Hindlimb muscle (tissue), 1 donor: ENCODE results near the gene KRTAP4-7. TPM values are rescaled to one million over a fixed set of nuclear protein-coding genes. Genes with fewer than 3 reads are reported as not detected.
A peak's percentile ranks its signal among the peaks of the same experiment; 100 is the strongest.
"Not testable (repeated sequence)": the region's sequence is repeated elsewhere in the genome, so short reads cannot be mapped to it uniquely, and the experiment has no call there.

ENCODE experiments used
- DNase-seq: peaks from one replicate; pipeline ENCODE4 v3.0.0-alpha.2; 2013
- polyA plus RNA-seq: library from polyadenylated mRNA; unstranded; fragments of 120-200 nt; gene quantifications from one replicate; pipeline ENCODE4 v1.2.1, GENCODE V29; 2013; ENCODE audit not compliant: insufficient read length

Gene KRTAP4-7
- not detected for polyA plus RNA-seq

DNA sequence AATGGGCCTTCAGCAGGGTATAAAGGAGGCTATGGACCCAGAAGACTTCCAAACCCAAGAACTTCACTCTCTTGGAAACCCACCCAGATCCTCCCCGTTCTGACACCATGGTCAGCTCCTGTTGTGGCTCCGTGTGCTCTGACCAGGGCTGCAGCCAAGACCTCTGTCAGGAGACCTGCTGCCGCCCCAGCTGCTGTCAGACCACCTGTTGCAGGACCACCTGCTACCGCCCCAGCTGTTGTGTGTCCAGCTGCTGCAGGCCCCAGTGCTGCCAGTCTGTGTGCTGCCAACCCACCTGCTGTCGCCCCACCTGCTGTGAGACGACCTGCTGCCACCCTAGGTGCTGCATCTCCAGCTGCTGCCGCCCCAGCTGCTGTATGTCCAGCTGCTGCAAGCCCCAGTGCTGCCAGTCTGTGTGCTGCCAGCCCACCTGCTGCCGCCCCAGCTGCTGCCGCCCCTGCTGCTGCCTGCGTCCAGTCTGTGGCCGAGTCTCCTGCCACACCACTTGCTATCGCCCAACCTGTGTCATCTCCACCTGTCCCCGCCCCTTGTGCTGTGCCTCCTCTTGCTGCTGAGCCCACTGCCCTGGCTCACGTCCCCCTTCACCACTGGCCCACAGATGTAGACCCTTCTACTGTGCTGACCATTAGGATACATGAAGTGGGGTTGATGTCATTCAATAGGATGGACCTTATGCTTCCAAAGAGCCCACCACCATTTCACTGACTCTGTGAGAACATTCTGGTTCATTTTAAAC is at the start of gene KRTAP4-7:
Gene KRTAP4-7, plus strand, starts transcription at position 51 of the 757 bp plus-strand sequence. Its CDS starts 57 bp downstream, at position 108.
- not testable (repeated sequence) for DNase-seq

DNA sequence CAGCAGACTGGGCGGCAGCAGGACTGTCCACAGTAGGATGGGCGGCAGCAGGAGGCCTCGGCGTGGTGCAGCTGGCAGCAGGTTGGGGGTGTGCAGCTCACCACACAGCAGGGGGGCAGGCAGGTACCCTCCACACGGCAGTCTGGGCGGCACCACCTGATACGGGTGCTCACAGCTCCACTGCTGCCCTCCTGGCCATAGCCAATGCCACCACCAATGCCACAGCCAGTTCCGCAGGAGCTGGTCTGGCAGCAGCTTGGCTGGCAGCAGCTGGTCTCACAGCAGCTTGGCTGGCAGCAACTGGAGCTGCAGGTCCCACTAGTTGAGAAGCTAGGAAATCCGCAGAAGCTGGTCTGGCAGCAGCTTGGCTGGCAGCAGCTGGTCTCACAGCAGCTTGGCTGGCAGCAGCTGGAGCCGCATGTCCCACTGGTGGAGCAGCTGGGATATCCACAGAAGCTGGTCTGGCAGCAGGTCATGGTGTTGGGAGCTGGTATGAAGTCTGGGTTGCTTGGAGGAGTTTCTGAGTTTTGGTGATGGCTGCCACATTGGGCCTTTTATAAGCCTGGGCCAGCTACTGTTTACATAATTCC is 49.5 kb upstream of the KRTAP4-7 start, which contains the start of gene KRTAP1-3:
Gene KRTAP1-3, minus strand, starts transcription at position 529 of the 590 bp plus-strand sequence. Its CDS starts 53 bp downstream, at position 476.
- not testable (repeated sequence) for DNase-seq

DNA sequence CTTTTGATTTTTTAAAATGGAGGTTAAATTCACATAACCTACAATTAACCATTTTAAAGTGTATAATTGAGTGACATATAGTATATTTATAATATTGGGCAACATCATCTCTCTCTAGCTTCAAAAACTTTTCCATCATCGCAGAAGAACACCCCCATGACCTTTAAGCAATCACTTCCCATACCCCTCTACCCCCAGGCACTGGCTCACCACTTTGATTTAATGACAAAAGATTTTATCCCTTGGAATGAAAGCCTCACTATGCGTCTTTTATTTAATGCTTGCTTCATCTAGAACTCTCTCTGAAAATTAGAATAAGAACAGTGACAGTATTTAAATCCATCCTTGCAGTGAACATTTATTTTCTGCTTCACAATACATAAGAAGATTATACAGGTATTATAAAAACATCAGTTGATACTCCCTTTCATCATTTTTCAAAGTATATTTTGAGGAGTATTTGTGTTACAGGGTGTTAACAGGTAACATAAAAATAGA is 46.0 kb upstream of the KRTAP4-7 start:
- no peak for DNase-seq

DNA sequence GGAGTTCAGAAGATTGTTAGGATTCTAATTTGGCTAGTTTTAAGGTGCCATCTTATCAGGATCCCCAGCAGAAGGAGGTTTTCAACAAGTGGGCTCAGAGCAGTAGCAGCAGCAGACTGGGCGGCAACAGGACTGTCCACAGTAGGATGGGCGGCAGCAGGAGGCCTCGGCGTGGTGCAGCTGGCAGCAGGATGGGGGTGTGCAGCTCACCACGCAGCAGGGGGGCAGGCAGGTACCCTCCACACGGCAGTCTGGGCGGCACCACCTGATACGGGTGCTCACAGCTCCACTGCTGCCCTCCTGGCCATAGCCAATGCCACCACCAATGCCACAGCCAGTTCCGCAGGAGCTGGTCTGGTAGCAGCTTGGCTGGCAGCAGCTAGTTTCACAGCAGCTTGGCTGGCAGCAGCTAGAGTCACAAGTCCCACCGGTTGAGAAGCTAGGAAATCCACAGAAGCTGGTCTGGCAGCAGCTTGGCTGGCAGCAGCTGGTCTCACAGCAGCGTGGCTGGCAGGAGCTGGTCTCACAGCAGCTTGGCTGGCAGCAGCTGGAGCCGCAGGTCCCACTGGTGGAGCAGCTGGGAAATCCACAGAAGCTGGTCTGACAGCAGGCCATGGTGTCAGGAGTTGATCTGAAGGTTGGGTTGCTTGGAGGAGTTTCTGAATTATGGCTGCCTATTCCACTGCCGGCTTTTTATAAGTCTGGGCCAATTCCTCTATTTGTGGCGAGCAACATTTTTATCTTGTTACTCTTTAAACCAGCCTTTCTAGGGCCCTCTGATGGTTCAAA is 43.0 kb upstream of the KRTAP4-7 start, which contains the start of gene KRTAP1-1:
Gene KRTAP1-1, minus strand, starts transcription at position 668 of the 789 bp plus-strand sequence. Its CDS starts 53 bp downstream, at position 615.
- DNase-seq = peak; percentile 6

DNA sequence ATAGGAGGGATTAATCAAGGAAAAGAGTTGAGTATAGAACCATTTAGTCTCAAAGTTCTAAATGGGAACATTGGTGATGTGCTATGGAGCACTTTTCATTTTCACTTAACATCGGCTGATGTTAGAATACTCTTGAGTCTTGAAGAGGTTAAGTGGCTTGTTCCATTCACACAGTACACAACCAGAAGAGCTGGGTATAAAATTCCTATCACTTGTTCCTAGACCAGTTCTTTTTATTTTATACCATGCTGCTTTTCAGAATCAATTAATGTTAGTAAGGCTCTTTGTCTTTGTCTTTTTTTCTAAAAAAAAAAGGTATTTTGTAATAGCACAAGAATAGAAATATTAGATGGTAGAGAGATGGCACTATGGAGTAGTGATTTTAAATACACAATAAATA is 41.0 kb upstream of the KRTAP4-7 start:
- no peak for DNase-seq

DNA sequence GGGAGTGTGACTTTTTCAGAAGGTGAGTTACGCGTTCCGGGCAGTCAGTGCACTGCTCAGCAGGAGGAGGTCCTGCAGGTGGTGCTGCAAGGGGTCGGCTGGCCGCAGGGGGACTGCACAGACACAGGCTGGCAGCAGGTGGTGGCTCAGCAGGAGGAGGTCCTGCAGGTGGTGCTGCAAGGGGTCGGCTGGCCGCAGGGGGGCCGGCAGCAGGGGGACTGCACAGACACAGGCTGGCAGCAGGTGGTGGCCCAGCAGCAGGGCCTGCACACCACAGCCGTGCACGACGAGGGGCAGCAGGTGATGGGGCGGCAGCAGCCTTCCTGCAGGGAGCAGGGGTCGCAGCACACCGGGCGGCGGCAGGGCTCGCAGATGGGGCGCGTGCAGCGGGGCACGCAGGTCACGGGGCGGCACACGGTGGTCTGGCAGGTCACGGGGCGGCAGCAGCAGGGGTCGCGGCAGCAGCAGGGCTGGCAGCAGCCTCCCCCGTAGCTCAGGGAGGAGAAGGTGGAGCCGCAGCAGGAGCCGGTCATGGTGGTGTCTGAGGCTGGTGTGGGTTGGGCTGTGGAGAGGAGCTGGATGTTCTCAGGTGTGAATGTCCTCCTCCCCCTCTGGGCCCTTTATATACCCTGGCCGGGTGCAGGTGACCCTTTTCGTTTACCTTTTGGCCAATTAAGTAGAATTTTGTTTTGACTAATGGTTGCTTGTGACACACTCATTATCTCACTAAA is 37.0 kb upstream of the KRTAP4-7 start, which contains the start of gene KRTAP2-1:
Gene KRTAP2-1, minus strand, starts transcription at position 582 of the 731 bp plus-strand sequence. Its CDS starts 49 bp downstream, at position 533.
- DNase-seq = not testable (repeated sequence)

DNA sequence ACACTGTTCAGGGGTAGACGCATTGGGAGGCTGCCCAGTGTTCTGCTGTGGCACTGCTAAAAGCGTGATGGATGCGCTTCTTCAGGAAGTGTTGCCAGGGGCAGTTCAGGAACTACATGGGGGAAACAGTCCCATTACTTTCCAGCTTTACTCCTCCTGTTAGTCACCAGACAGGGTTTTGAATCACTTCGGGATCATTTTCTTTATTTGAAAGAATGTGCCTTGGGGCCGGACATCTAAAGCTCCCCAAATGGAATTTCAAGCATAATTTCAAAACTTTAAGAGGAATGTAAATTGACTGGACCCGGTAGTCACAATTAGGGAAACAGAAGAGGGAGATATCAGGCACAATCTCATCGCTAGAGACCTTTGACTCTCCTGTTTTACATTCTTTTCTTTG is 35.5 kb upstream of the KRTAP4-7 start:
- DNase-seq = no peak

DNA sequence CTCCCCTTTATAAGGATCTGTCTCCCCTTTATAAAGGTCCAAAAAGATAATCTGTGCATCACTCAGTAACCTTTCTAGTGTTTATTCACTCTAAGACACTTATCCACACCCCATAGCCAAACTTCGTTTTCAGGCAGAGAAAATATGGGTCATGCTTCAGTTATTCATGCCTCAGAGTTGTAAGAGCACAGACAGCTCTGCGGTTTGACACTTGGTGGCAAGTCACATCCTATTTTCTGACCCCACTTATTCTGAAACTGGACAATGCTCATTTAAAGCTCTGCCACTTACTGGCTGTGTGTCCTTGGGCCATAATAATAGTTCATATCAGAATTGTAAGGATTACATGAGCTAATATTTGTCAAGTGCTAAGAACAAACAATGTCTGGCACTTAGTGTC is 34.8 kb upstream of the KRTAP4-7 start:
- DNase-seq = no peak

DNA sequence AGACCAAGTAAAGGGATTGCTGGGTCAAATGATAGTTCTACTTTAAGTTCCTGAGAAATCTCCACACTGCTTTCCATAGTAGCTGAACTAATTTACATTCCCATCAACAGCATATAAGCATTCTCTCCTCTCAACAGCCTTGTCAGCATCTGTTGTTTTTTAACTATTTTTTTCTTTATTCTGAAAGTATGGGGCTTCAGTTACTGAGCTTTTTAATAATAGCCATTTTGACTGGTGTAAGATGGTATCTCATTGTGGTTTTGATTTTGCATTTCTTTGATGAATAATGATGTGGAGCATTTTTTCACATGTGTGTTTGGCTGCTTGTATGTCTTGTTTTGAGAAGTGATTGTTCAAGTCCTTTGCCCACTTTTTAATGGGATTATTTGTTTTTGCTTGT is 31.4 kb upstream of the KRTAP4-7 start:
- no peak for DNase-seq

DNA sequence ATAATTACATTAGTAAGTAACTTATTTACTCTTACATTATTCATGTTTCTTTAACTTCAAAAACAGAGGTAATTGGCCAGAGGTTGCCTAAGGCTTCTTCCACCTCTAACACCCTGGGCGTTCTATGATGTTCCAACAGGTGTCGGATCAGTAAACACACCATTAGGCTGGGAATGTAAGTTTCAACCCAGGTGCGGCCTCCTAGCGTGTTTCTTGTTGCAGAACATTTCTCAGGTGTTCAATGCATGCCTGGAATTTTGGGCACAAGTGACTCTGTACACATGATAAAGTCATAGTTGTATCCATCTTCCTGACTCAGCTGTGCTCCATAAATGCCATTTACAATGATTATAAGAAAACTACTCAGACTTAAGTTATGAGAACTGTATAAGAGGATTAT is 29.9 kb upstream of the KRTAP4-7 start:
- DNase-seq = no peak

DNA sequence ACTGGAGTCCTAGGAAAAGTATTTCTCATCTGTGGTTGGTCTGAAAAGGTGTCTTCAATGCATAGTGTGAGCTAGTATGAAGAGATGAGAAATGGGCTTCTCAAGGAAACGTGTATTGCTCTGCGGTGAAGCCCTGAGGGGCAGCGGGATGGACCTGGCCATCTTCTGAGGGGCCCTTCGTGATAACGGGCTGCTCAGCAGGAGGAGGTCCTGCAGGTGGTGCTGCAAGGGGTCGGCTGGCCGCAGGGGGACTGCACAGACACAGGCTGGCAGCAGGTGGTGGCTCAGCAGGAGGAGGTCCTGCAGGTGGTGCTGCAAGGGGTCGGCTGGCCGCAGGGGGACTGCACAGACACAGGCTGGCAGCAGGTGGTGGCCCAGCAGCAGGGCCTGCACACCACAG is 29.4 kb upstream of the KRTAP4-7 start:
- not testable (repeated sequence) for DNase-seq

DNA sequence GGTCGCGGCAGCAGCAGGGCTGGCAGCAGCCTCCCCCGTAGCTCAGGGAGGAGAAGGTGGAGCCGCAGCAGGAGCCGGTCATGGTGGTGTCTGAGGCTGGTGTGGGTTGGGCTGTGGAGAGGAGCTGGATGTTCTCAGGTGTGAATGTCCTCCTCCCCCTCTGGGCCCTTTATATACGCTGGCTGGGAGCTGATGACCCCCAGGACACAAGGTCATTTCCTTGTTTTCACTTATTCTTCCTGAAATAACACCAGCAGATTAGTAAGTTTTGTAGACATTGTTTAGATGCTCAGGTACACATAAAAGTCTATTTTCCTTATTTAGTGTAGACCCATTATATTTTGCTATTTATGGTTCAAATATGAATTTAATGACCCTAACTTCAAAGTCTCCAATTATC is 28.8 kb upstream of the KRTAP4-7 start, which contains the start of gene KRTAP2-2:
Gene KRTAP2-2, minus strand, starts transcription at position 101 of the 400 bp plus-strand sequence. Its CDS starts 19 bp downstream, at position 82.
- not testable (repeated sequence) for DNase-seq

DNA sequence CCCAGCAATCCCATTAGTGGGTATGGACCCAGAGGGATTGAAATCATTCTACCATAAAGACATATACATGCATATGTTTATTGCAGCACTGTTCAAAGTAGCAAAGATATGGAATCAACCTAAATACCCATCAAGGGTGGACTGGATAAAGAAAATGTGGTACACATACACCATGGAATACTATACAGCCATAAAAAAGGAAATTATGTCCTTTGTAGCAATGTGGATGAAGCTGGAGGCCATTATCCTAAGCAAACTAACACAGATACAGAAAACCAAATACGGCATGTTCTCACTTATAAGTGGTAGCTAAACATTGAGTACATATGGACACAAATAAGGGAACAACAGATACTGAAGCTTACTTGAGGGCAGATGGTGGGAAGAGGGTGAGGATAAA is 26.4 kb upstream of the KRTAP4-7 start:
- no peak for DNase-seq

DNA sequence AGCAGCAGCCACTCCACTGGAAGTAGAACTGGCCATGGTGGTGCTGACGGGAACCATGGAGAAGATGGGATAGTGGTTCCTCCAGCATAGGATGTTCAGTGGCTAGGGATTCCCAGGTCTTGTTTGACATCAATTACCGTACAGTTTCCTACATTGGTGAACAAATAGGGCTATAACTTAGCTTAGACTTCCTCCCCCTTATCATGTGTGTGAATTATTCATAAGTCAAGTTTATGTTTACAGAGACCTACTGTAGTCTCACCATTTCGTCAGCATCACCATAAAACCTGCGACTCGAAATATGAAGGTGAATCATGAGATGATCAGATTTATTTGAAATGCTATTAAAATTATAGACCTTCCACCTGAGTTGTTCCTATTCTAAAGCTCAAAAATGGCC is 25.2 kb upstream of the KRTAP4-7 start:
- DNase-seq = no peak

DNA sequence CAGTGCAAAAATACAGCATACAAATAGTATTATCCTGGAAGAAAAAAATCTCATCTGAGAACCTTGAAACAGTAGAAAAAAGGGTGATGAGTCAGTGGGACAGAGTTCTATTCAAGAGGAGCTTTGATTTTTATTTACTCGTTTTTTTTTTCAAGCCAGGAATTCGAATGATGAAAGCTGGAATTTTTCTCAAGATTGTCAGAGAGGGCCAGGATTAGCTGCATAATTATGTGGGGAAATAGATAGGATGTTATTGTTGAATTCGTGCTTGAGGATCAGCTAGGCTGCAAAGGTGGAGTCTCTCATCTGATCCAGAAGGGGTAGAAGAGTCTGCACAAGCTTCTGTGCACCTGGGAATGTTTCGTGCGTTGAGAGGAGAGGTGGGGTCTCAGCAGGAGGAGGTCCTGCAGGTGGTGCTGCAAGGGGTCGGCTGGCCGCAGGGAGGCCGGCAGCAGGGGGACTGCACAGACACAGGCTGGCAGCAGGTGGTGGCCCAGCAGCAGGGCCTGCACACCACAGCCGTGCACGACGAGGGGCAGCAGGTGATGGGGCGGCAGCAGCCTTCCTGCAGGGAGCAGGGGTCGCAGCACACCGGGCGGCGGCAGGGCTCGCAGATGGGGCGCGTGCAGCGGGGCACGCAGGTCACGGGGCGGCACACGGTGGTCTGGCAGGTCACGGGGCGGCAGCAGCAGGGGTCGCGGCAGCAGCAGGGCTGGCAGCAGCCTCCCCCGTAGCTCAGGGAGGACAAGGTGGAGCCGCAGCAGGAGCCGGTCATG is 24.5 kb upstream of the KRTAP4-7 start:
- DNase-seq = not testable (repeated sequence)

DNA sequence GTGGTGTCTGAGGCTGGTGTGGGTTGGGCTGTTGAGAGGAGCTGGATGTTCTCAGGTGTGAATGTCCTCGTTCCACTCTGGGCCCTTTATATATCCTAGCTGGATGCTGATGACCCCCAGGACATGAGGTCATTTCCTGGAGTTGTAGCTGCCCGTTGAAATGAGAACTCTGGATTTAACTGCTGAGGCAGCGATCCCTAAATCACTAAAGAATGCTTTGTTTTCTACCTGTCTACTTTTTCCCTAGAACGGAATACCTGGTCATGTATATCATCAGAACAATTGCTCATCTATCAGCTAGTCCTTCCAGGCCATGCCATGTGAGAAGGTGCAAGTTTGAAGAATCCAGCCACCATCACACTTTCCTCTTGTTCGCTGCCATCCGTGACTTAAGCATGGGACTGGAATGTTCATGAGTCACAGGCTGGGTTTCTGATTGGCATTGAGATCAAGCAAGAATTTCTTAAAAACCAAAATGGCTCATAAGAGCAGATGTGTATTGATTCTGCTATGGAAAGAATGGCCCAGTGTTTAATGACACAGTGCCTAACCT is 23.8 kb upstream of the KRTAP4-7 start, which contains the start of gene KRTAP2-3:
Gene KRTAP2-3, minus strand, starts transcription at position 63 of the 553 bp plus-strand sequence. CDS start 64 bp downstream, outside the sequence.
- no peak for DNase-seq

DNA sequence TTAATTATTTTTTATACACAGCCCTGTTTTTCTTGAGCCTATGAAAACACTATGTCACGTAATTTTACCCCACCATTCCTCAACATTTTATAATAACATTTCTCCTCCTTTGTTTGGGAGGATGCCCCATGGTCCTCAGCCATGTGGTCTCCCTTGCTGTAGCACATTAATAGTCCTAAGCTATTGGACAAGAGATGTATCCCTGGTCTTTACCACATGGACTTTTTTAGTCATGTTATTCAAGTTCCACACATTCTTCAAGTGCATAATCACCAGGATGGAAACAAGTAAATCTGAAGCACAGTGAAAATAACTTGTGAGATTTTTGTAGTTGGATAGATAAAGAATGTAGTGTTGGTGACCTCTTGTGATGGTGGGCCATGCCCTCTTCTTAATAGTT is 22.0 kb upstream of the KRTAP4-7 start:
- no peak for DNase-seq

DNA sequence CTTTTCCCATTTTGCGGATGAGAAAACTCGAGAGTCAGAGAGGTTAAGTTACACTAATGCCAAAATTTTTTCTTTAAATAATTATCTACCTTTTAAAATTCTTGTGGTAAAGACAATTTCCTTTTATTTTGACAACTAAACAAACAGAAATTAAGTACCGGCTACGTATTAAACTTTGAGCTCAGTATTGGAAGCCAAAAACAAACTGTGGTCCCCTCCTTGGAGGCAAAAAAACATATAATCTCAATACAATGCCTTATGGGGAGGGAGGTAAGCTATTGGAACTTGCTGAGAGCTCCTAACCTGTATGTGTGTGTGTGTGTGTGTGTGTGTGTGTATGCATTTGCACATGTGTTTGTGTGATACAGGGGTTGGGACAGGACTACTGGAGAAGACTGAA is 20.5 kb upstream of the KRTAP4-7 start:
- DNase-seq = no peak

DNA sequence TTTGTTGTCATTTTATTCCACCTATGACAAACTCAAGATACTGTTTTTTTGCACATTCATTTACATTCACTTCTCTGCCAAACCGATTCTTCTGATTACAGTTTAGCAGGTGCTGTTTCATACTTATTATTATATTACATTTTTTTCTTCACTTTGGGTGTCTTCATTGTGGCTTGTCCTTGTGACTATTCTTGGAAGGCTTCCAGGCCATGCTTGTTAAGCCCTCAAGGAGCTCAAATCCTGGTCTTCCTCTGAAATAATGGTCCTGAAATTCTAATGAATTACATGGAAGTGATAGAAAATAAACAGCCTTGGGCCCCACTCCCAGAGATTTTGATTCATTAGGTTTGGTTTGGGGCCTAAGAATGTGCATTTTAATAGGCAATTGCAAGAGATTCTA is 19.6 kb upstream of the KRTAP4-7 start:
- no peak for DNase-seq

DNA sequence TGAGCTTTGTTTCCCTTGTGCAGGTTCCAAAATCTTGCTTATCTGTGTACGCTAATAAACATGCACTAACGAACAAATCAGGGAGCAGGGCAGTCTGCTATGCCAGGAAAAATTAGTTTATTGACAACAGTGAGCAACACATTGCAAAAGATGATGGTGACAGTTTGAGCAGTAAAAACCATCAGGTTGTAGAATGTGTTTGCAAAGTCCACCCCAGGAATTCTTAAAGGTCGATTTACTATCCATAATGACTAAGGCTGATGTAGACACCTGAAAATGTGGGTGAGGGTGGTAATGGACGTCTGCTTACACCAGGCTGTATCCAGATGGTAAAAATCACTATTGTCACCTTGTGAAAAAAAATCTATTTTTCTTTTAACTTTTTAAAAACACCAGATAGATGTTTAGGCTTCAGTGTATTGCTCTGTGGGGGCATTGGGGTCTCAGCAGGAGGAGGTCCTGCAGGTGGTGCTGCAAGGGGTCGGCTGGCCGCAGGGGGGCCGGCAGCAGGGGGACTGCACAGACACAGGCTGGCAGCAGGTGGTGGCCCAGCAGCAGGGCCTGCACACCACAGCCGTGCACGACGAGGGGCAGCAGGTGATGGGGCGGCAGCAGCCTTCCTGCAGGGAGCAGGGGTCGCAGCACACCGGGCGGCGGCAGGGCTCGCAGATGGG is 18.8 kb upstream of the KRTAP4-7 start:
- not testable (repeated sequence) for DNase-seq
